PFSK-1 (cell line): Measurements from ENCODE around the gene IDI2.

ENCODE experiments used
- POLR2AphosphoS5 ChIP-seq: IDR thresholded peaks from 2 replicates; pipeline ENCODE4 v1.6.1; 2012; ENCODE audit warnings: low read depth, mild to moderate bottlenecking, control low read depth, low read length, moderate library complexity
- SIN3A ChIP-seq: IDR thresholded peaks from 2 replicates; pipeline ENCODE4 v1.6.1; 2012; ENCODE audit warnings: mild to moderate bottlenecking, low read length, moderate library complexity, borderline replicate concordance; ENCODE audit not compliant: insufficient read depth

DNA sequence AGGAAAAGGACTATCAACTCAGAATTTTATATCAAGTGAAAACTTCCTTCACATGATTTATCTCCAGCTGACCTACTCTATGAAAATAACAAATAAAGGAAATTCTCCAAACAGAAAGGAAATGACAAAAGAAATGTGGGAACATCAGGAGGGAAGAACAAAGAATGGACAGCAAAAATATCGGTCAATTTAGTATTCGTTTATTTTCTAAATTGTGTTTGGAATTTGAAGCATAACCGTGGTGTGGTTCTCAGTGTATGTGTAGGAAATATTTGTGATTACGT lies 39.2 kb upstream of the IDI2 start:
- no peak for TF ChIP-seq POLR2AphosphoS5
- no peak for TF ChIP-seq SIN3A
